Measurements from ENCODE around the gene DNALI1. TPM values are rescaled to one million over a fixed set of nuclear protein-coding genes. Genes with fewer than 3 reads are reported as not detected.

Gene DNALI1
- total and polyA plus RNA-seq, 2 of the 8 experiments (the other 6 are each of a cell fraction or from before 2014, with no cell fraction given): 8.9 to 11.3 TPM

GRCh38 chr1:37544530-37544929 lies 12.2 kb upstream of the DNALI1 start (continued):
- TF ChIP-seq POLR2AphosphoS5 (IDR thresholded peaks at IDR 0.05; ENCODE audit: low read depth, low read length) (no peak), RAD21 (IDR thresholded peaks at IDR 0.05 in 1 of 2, conservative IDR thresholded peaks at IDR 0.05 in 1 of 2; ENCODE audit: low read depth in 2 of 2, low read length in 2 of 2) (no peak), ATF2 (IDR thresholded peaks at IDR 0.05; ENCODE audit: low read length) (no peak)
